Upper lobe of left lung (tissue), 6 donors: ENCODE measurements around the gene LIPH. TPM values are rescaled to one million over a fixed set of nuclear protein-coding genes. Genes with fewer than 3 reads are reported as not detected.
A peak's percentile ranks its signal among the peaks of the same experiment; 100 is the strongest.

Experiments
- ATAC-seq, 2 donors: fragments of 200-7000 bp; cut with Tn5 transposase; one replicate each; pipeline ENCODE4 v1.9.1; 2022; ENCODE audit warnings: mild to moderate bottlenecking in 2 of 2, moderate library complexity in 2 of 2; ENCODE audit not compliant: low FRiP score in 2 of 2
- DNase-seq, 2 donors: peaks; one replicate each; pipeline ENCODE4 v3.0.0-alpha.2; 2019 to 2020
- H3K27ac ChIP-seq, 4 donors: fragments of 200-600 bp; sonication (generic); one replicate each; pipeline ENCODE4 v1.5.1; 2016 to 2019
- H3K27me3 ChIP-seq, 4 donors: fragments of 200-600 bp; sonication (generic); one replicate each; pipeline ENCODE4 v1.5.1; 2017 to 2019
- H3K36me3 ChIP-seq, 4 donors: fragments of 200-600 bp; sonication (generic); one replicate each; pipeline ENCODE4 v1.5.1; 2016 to 2019
- H3K4me1 ChIP-seq, 4 donors: fragments of 200-600 bp; sonication (generic); one replicate each; pipeline ENCODE4 v1.5.1; 2018 to 2019
- H3K4me3 ChIP-seq, 4 donors: fragments of 200-600 bp; sonication (generic); one replicate each; pipeline ENCODE4 v1.5.1; 2017 to 2019; ENCODE audit warnings: mild to moderate bottlenecking in 2 of 4, moderate library complexity in 1 of 4
- H3K9me3 ChIP-seq, 4 donors: fragments of 200-600 bp; sonication (generic); one replicate each; pipeline ENCODE4 v1.5.1; 2018 to 2019
- CTCF ChIP-seq, 6 experiments: fragments of 450-650 bp in 4 of 6; fragments of 200-600 bp in 2 of 6; sonication (generic) in 2 of 6; IDR thresholded peaks; one replicate each; pipeline ENCODE4 v1.5.1; 2016 to 2019; ENCODE audit warnings: antibody characterized with exemption in 6 of 6
- EP300 ChIP-seq, 4 donors: sonication (generic); formaldehyde crosslinking; IDR thresholded peaks; one replicate each; pipeline ENCODE4 v1.5.1; 2017; ENCODE audit warnings: antibody characterized with exemption in 4 of 4, control low read depth in 2 of 4
- POLR2A ChIP-seq, 4 donors: fragments of 450-650 bp; IDR thresholded peaks; one replicate each; pipeline ENCODE4 v1.5.1; 2016 to 2017; ENCODE audit warnings: antibody characterized with exemption in 4 of 4, mild to moderate bottlenecking in 2 of 4
- POLR2AphosphoS5 ChIP-seq, 2 donors: sonication (generic); formaldehyde crosslinking; IDR thresholded peaks; one replicate each; pipeline ENCODE4 v1.5.1; 2017; ENCODE audit warnings: antibody characterized with exemption in 2 of 2
- WGBS, 2 donors: methylation state at CpG; one replicate each; pipeline ENCODE4 v1.1.5; 2017 to 2018; 5-methylcytosine and 5-hydroxymethylcytosine counted together
- total RNA-seq, 6 donors: library from RNA; depleted of rRNA in 4 of 6; stranded (reverse); fragments of >200 nt in 4 of 6; gene quantifications; one replicate each; pipeline versions ENCODE4 v1.1.0 to v1.2.1, GENCODE V29; 2016 to 2021
- donor health status: DM: no; HTN: no; CAD: no; lungs with moderate emphysema.
- donor health status: DM: no; HTN: yes; CAD: no; lungs with severe emphysema.

The LIPH gene
- 10 to 100 TPM; 25.9 to 63.1 (median 42.3) TPM for total RNA-seq

GRCh38 chr3:185552358-185552877 lies at the start of gene LIPH:
Gene LIPH, minus strand, starts transcription at chr3:185552588. Its CDS starts 117 bp downstream, at chr3:185552471.
- 27 to 30% methylated on average over 6 of the region's 6 CpGs for WGBS, 2 donors
- Histone ChIP-seq H3K4me1 (peaks cover 0 to 11% (median 0%) of the 10 kb centered on the region in 4 donors), H3K36me3 (no peaks in the 10 kb centered on the region), H3K27ac (peak within 1 kb of the TSS; percentile 61 to 76 (median 67)), H3K4me3 (peak within 1 kb of the TSS; percentile 14 to 41 (median 28)), H3K27me3 (no peaks in the 10 kb centered on the region), H3K9me3 (no peaks in the 10 kb centered on the region)
- peak; percentile 57 to 81 for ATAC-seq
- TF ChIP-seq POLR2AphosphoS5 (IDR thresholded peaks at IDR 0.05) (peak in 1 of 2 donors; percentile 61), CTCF (IDR thresholded peaks at IDR 0.05) (no peak), POLR2A (IDR thresholded peaks at IDR 0.05) (peak in 2 of 4 donors; percentile 78)
- DNase-seq, result peak in 1 of 2 donors; percentile 54

GRCh38 chr3:185595526-185595925 lies 43.1 kb upstream of the LIPH start:
- peaks cover 5 to 71% (median 30%) of the 10 kb centered on the region in 4 donors for H3K36me3 ChIP-seq
- WGBS, 2 donors, result 70 to 83% methylated on average over 4 of the region's 4 CpGs

GRCh38 chr3:185594073-185594472 lies 41.7 kb upstream of the LIPH start:
- no peak for TF ChIP-seq EP300 (IDR thresholded peaks at IDR 0.05)
- no peak for TF ChIP-seq CTCF (IDR thresholded peaks at IDR 0.05)
- TF ChIP-seq POLR2A (IDR thresholded peaks at IDR 0.05), result no peak
- no peak for TF ChIP-seq POLR2AphosphoS5 (IDR thresholded peaks at IDR 0.05)
- H3K4me1 ChIP-seq, result peaks cover 0 to 13% (median 3%) of the 10 kb centered on the region in 4 donors
- H3K27ac ChIP-seq, result no peak overlapping the region
- no peaks in the 10 kb centered on the region for H3K27me3 ChIP-seq
- no peaks in the 10 kb centered on the region for H3K9me3 ChIP-seq
- ATAC-seq, result no peak
- peaks cover 4 to 64% (median 27%) of the 10 kb centered on the region in 4 donors for H3K36me3 ChIP-seq
- 66 to 69% methylated on average over 3 of the region's 3 CpGs for WGBS, 2 donors
- DNase-seq, result no peak
- no peak overlapping the region for H3K4me3 ChIP-seq

More at GRCh38 chr3:185595526-185595925, 43.1 kb upstream of the LIPH start:
- no peak for TF ChIP-seq POLR2AphosphoS5 (IDR thresholded peaks at IDR 0.05)
- no peak for TF ChIP-seq EP300 (IDR thresholded peaks at IDR 0.05)
- no peak for TF ChIP-seq CTCF (IDR thresholded peaks at IDR 0.05)
- TF ChIP-seq POLR2A (IDR thresholded peaks at IDR 0.05), result no peak
- no peaks in the 10 kb centered on the region for H3K9me3 ChIP-seq
- H3K27me3 ChIP-seq, result no peaks in the 10 kb centered on the region
- ATAC-seq, result peak in 1 of 2 donors; percentile 39
- peak overlapping the region in 1 of 4 donors; percentile 3 for H3K27ac ChIP-seq
- H3K4me1 ChIP-seq, result no peaks in the 10 kb centered on the region
- no peak overlapping the region for H3K4me3 ChIP-seq
- DNase-seq, result no peak

- ATAC-seq (no peak), DNase-seq (no peak)
- no peaks in the 10 kb centered on the region for H3K27me3 ChIP-seq
- peaks cover 16 to 38% (median 25%) of the 10 kb centered on the region in 4 donors for H3K4me1 ChIP-seq
- no peaks in the 10 kb centered on the region for H3K9me3 ChIP-seq
- H3K4me3 ChIP-seq, result peak overlapping the region; percentile 59 to 99 (median 80)
- peaks cover 0 to 13% (median 8%) of the 10 kb centered on the region in 4 donors for H3K36me3 ChIP-seq
- WGBS, 2 donors, result 2 to 10% methylated on average over 1 to 7 of the region's 7 CpGs
- TF ChIP-seq POLR2A (IDR thresholded peaks at IDR 0.05) (no peak), EP300 (IDR thresholded peaks at IDR 0.05) (no peak), POLR2AphosphoS5 (IDR thresholded peaks at IDR 0.05) (no peak), CTCF (IDR thresholded peaks at IDR 0.05) (no peak)
- peak overlapping the region; percentile 96 to 97 (median 96) for H3K27ac ChIP-seq
Observed at GRCh38 chr3:185586686-185587039, 34.3 kb upstream of the LIPH start.
